B cell (primary cell): ENCODE data around the gene GAGE12F.
"Not testable (repeated sequence)": the region's sequence is repeated elsewhere in the genome, so short reads cannot be mapped to it uniquely, and the experiment has no call there.

Experiments
- EZH2 ChIP-seq: IDR thresholded peaks from 2 replicates; pipeline ENCODE4 v1.6.1; 2012; ENCODE audit warnings: borderline replicate concordance, low read depth, mild to moderate bottlenecking, moderate library complexity, low read length; ENCODE audit not compliant: insufficient read depth, poor library complexity, severe bottlenecking
- TF ChIP-seq, protein P1 (sequence below): fragments of 200-600 bp; IDR thresholded peaks from one replicate; pipeline ENCODE4 v1.8.0; 2022; ENCODE audit warnings: antibody characterized with exemption, mild to moderate bottlenecking

DNA sequence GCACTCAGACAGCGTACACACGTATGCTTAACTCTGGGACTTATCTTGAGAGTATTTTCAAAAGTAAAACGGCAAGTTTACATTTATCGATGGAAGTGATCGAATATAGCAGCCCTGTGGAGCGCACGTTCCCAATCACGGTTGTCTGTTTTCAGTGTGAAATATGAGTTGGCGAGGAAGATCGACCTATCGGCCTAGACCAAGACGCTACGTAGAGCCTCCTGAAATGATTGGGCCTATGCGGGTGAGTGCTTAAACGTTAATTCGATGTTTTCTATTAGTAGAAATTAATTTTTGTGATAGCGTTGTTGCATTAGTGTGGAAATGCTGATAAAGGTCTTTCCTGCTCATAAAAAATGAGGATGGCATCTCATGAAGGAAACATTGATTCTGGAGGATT lies 29.8 kb downstream of the GAGE12F start:
- TF ChIP-seq, protein P1, sequence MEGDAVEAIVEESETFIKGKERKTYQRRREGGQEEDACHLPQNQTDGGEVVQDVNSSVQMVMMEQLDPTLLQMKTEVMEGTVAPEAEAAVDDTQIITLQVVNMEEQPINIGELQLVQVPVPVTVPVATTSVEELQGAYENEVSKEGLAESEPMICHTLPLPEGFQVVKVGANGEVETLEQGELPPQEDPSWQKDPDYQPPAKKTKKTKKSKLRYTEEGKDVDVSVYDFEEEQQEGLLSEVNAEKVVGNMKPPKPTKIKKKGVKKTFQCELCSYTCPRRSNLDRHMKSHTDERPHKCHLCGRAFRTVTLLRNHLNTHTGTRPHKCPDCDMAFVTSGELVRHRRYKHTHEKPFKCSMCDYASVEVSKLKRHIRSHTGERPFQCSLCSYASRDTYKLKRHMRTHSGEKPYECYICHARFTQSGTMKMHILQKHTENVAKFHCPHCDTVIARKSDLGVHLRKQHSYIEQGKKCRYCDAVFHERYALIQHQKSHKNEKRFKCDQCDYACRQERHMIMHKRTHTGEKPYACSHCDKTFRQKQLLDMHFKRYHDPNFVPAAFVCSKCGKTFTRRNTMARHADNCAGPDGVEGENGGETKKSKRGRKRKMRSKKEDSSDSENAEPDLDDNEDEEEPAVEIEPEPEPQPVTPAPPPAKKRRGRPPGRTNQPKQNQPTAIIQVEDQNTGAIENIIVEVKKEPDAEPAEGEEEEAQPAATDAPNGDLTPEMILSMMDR = not testable (repeated sequence)
- TF ChIP-seq EZH2 = not testable (repeated sequence)
